ENCODE measurements around the gene KCND2.
"Not testable (repeated sequence)": the region's sequence is repeated elsewhere in the genome, so short reads cannot be mapped to it uniquely, and the experiment has no call there.

The KCND2 gene

GRCh38 chr7:120588416-120588815, 315.4 kb downstream of the KCND2 start:
- ATAC-seq: no peak

GRCh38 chr7:120588862-120589261, 315.9 kb downstream of the KCND2 start:
- no peak for ATAC-seq

GRCh38 chr7:120600607-120601006, 327.6 kb downstream of the KCND2 start:
- ATAC-seq: no peak

- ATAC-seq: no peak
Measured at GRCh38 chr7:120603366-120603765, 330.4 kb downstream of the KCND2 start.

DNA sequence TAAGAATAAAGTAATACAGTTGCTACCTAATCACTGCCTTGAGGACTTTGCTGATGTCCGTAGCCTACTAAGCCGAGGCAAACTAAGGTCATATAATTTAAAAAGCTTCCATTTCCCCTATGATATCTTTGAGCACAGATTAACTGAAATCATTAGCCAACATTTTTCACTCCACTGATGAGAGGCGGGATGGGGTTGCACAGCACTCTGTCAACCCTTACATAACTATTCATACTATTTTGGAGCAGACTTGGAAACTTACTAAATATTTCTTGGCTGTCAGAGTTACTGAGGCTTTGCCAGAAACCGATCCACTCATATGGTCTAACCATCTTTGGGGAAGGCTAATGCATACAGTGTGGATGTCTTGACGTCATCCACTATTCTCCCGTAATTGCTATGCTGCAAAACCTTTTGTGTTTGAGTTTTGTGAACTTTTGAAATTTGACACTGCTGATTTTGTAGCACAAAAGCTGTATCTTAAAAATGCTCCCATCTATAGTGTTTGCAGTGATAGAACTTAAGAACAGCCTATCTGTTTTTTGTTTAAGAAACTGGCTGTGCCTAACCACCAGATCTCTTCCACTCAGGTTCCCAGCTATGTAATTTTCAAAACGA, 336.3 kb downstream of the KCND2 start:
- no peak for ATAC-seq

DNA sequence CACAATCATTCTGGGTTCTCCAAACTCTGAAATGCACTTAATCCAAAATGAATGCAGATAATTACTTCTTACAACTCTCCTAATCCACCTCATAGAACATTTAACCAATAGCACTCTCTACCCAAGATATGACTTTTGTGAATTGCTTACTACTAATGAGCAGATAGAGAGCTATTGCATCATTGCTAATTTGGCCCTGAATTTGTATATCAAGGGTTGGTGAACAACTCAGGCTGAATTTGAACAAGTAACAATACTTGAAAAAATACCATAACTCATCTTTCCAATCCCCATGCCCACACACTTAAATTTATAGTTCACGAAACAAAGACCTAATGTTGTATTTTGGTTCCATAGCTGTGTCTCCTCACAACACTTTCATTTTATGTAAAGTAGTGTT, 339.0 kb downstream of the KCND2 start:
- no peak for ATAC-seq

GRCh38 chr7:120615703-120616102, 342.7 kb downstream of the KCND2 start:
- ATAC-seq: no peak

DNA sequence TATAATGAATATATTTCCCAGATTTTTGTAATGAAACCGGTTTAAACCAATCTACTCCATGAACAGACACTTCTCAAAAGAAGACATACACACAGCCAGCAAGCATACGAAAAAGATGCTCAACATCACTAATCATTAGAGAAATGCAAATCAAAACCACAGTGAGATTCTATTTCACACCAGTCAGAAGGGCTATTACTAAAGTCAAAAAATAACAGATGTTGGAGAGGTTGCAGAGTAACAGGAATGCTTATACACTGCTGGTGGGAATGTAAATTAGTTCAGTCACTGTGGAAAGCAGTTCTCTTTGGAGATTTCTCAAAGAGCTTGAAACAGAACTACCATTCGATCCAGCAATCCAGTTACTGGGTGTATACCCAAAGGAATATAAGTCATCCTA, 344.3 kb downstream of the KCND2 start:
- ATAC-seq: no peak

DNA sequence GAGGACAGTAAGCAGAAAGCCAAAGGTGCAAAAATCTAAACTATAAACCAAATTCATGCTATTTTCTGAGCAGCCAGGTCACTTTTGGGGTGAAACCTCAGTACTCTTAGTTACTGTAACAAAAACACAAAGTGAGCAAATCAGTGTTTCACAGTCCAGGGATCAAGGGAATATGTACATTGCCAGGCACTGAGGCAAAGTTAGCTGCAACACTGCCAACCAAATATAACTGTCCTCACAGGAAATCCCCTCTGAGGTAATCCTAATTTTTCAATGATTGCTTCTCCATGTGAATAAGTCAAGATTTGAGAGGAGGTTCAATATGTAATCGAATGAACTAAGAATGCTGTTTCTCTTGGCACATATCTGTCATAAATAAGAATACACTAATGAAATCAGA, 355.3 kb downstream of the KCND2 start:
- ATAC-seq: no peak

DNA sequence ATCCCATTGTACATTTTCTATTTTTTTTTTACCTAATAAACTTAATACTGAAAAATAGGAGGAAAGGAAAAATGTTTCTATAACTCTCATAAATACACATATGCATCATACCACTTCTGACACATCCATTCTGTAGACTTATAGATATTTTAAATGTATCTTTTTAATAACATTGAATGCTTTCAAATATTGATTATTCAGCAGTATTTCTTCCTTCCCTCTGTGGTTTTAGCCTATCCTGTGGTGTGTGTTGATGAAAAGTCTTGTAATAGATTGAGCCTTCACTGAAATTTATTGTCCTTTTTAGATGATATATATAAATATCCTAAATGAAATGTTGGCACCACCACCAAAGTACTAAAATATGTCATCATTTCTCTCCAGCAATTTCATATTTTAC, 366.9 kb downstream of the KCND2 start:
- ATAC-seq: no peak

DNA sequence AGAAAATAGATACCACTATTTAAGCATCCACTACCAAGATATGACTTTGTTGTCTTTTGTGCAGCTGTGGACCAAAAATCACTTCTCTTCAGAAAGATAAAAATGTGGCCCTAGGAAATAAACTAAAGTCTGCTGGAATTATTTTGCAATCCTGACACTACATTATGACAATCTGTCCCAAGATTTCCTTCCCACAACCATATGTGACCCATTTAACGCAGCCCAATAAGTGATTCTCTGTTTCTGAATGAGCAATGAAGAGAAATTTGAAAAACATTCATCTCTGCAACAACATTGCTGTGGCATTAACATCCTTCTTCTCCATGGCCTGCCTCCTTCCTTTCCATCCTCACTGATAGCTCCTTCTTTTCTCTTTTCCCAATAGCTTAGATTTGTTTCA, 373.0 kb downstream of the KCND2 start:
- ATAC-seq: no peak

DNA sequence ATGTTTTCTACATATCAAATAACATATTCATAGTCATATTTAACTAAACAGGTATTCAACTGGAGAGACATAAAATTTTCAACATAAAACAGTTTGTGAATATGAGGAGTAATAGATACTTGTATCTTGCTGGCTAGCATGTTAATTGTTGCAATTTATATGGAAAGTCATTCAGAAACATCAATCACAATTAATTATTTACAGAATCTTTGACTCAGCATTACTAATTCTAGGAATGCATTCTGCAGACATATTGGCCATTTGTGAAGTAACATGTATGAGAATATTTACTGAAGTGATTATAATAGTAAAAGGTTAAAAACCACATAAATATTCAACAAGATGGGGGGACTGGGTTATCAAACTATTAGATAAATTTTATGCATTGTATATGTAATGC, 381.3 kb downstream of the KCND2 start:
- ATAC-seq: no peak

DNA sequence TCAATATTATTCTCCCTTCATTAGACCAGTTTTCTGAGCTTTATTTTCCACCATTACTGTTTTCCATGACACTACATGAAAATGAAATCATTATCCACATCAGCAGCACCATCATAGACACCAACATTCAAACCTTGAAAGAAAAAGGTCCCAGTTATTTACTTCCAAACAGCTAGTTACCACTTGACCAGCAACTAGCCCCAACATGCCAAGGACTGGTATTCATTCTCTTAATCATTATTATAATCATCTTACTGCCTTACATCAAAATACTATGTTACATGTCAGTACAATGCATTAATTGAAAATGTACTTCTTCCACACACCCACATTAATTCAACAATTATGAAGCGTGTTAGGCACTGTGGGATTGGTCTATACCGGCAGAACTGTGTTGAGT, 385.5 kb downstream of the KCND2 start:
- ATAC-seq: no peak

DNA sequence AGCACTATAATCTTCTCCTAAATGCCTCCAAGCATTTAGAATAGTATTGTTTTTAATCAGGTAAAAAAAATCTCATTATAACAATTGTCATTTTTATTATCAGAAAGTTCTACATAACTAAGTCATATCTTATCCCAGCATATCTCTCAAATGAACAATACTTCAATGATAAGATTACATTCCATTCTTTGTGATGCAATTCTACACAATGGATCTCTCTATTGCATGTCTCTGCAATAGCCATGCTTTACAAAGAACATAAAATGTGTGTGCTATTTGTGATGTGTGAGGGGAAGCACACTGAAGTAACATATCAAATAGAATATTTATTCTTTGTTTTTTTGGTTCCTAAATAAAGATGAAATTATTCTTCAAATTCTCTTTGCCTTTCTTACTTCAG, 389.3 kb downstream of the KCND2 start:
- no peak for ATAC-seq

- ATAC-seq: no peak
Measured at GRCh38 chr7:120665068-120665467, 392.1 kb downstream of the KCND2 start.

DNA sequence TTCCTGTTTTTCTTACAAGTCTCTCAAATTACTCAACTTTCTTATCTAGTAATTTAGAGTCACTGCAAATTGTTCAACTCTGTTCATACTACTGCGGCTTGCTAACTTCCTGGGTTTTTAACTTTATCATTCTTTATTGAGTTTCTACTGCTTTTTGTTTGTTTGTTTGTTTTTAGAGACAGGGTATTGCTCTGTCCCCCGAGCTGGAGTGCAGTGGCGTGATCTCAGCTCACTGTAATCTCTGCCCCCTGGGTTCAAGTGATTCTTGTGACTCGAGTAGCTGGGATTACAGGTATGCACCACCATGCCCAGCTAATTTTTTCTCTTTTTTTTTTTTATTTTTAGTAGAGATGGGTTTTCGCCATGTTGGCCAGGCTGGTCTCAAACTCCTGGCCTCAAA, 402.1 kb downstream of the KCND2 start:
- ATAC-seq: no peak

GRCh38 chr7:120677535-120677934, 404.6 kb downstream of the KCND2 start:
- ATAC-seq: no peak

- no peak for ATAC-seq
Measured at GRCh38 chr7:120680985-120681384, 408.0 kb downstream of the KCND2 start.

DNA sequence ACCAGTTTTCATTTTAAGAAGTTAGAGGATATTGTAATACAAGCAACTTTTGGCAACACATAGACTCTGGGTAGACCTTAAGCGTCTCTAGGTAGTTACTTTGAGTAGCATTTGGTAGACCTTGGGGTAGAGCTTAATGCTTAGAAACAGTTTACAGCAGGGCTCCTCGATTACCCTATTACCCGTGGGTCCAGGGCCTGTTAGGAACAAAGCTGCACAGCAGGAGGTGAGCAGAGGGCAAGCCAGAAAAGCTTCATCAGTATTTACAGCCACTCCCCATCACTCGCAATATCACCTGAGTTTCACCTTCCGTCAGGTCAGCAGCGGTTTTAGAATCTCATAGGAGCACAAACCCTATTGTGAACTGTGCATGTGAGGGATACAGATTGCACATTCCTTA, 411.5 kb downstream of the KCND2 start:
- ATAC-seq: no peak

DNA sequence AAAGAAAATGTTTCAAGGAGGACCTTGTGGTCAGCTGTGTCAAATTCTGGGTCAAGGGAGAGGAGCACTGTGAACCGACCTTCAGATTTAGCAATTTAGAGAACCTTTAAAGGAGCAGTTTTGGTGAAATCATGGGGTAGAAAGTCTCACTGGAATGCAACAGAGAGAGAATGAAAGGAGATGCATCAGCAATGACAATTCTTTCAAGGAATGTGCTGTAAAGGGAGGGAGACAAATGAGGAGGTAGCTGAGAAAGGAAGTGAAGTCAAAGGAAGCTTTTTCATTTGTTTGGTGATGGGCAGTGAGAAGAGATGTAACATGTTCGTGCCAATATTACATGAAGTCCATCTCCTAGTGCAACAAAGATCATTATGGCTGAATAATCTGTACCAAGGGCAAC, 418.9 kb downstream of the KCND2 start:
- no peak for ATAC-seq

DNA sequence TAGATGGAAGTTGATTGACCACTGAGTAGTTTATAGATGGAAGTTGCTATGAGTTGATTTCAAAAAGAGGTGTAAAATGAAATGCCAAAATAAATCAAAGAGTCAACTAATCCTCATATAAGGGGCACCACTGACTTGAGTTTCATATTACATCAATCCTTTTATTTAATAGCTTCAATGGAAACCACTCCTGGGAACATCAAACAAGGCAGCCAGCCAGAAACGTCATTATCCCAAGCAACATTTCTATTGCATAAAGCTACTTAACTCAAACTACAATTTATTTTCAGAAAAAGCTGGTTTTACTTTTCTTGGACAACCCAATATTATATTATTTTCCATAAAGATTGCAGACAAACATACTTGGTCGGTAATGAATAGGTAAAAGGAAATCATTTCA, 422.9 kb downstream of the KCND2 start:
- no peak for ATAC-seq

GRCh38 chr7:120700796-120701195, 427.8 kb downstream of the KCND2 start:
- no peak for ATAC-seq

DNA sequence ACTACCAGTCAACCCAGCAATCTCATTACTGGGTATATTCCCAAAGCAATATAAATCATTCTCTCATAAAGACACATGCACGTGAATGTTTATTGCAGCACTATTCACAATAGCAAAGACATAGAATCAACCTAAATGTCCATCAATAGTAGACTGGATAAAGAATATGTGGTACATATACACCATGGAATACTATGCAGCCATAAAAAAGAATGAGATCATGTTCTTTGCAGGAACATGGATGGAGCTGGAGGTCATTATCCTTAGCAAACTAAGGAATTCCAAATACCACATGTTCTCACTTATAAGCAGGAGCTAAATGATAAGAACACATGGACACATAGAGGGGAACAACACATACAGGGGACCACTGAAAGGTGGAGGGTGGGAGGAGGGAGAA, 429.4 kb downstream of the KCND2 start:
- not testable (repeated sequence) for ATAC-seq

DNA sequence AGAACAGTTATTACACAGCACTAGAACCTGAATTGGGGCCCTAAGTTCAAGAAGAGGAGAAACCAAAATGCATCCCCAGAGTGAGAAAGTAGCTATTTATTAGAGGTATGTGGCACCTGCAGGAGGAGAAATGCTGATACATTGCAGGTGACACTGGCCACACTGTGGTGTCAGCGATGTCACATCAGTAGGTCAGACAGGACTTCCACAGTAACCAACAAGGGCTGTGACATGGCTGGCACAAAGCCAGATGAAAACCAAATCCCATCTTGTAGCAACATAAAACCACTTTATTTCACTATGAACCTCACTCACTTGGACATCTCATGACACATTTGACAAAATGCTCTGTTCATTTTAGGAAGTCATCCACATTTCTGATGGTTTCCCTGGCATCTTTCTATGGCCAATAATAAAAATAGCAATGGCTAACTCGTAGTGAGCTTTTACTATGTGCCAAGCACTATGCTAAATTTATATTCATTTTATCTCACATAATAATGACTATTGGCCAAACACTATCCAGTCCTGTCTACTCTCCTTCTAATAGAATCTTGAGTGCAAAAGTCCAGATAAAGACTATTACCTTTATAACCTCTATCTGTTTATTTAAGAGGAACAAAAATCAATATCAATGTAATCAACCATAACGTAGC, 430.7 kb downstream of the KCND2 start:
- no peak for ATAC-seq
